ENCODE measurements around the gene ZNF772.
"Not testable (repeated sequence)": the region's sequence is repeated elsewhere in the genome, so short reads cannot be mapped to it uniquely, and the experiment has no call there.

Gene ZNF772

DNA sequence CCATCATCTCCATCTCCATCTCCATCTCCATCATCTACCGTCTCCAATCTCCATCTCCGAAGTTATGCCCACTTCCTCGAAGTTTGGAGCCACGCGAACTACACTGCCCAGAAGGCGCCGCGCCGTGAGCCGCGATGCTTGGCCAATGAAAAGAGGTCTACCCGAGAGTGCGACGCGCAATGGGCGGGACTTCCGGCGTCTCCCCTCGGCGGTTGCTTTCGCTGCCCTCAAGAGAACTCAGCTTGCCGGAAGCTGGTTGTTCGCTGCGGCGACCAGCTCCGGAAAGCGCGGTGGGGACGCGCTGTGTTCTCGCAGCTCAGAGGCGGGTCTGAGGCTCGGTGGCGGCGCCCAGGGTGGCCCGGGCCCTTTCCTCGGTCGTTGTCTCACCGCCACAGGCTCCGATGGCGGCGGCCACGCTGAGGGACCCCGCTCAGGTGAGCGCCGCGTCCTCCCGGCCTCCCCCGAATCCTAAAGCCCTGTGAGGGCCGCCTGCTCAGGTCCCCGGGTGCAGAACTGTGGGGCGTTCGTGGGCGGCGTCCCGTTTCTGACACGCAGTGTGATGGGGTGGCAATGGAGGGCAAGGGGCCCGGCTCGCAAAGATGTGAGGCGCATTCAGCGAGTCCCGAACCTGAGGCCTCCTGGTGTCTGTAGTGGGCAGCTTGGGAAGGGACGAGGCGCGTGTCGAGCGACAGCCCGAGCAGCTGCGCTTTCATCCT is 22.5 kb upstream of the ZNF772 start, which contains the start of gene ZNF773:
Gene ZNF773 (plus strand): TSS at position 259 of the 716 bp plus-strand sequence. CDS start 143 bp downstream, at position 402.
- H3K27me3 ChIP-seq (replicated peaks in 2 of 5; ENCODE audit: control insufficient read depth in 4 of 5, insufficient read depth in 5 of 5, low read length in 4 of 5); H3K4me1 ChIP-seq (ENCODE audit: control extremely low read depth in 1 of 4, control insufficient read depth in 4 of 4, insufficient read depth in 4 of 4, low read length in 3 of 4): not testable (repeated sequence)
- DNase-seq = peak; percentile 99
- ChIA-PET CTCF (interaction anchor here (1.6 kb wide), 1 partner anchor 19 kb away, joined by 3 read pairs; no protein-coding TSS in a partner anchor), POLR2A (interaction anchor here (0.6 to 0.7 kb wide), 2 partner anchors 83 to 683 kb away, joined by 3 read pairs; partner anchors contain the start of gene ZNF274)
- peak within 1 kb of the TSS; percentile 46 to 76 for H3K27ac ChIP-seq (ENCODE audit: insufficient read depth in 1 of 2, low read depth in 1 of 2, low read length in 2 of 2, poor library complexity in 1 of 2, severe bottlenecking in 2 of 2)
- H3K4me3 ChIP-seq (ENCODE audit: control insufficient read depth in 1 of 7, extremely low read depth in 1 of 7, insufficient read depth in 4 of 7, low read depth in 2 of 7, low read length in 6 of 7) = peak within 1 kb of the TSS; percentile 47 to 78 (median 72)
- peaks cover 9 to 33% (median 23%) of the 10 kb centered on the region in 5 experiments for H3K9me3 ChIP-seq (ENCODE audit: control extremely low read depth in 1 of 5, control insufficient read depth in 4 of 5, insufficient read depth in 2 of 5, low read depth in 1 of 5, low read length in 4 of 5)
- H3K36me3 ChIP-seq (ENCODE audit: control insufficient read depth in 4 of 4, insufficient read depth in 4 of 4, low read length in 3 of 4) = peaks cover 15 to 31% (median 22%) of the 10 kb centered on the region in 4 experiments
- under 1% methylated on average over 42 of the region's 69 CpGs for WGBS (ENCODE audit: insufficient coverage)

DNA sequence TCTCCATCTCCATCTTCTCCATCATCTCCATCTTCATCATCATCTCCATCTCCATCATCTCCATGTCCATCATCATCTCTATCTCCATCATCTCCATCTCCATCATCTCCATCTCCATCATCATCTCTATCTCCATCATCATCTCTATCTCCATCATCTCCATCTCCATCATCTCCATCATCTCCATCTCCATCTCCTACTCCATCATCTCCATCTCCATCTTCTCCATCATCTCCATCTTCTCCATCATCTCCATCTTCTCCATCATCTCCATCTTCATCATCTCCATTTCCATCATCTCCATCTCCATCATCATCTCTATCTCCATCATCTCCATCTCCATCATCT is 21.9 kb upstream of the ZNF772 start:
- H3K27ac ChIP-seq (ENCODE audit: insufficient read depth in 1 of 2, low read depth in 1 of 2, low read length in 2 of 2, poor library complexity in 1 of 2, severe bottlenecking in 2 of 2); H3K4me1 ChIP-seq (ENCODE audit: control extremely low read depth in 1 of 4, control insufficient read depth in 4 of 4, insufficient read depth in 4 of 4, low read length in 3 of 4); CTCF ChIA-PET; H3K27me3 ChIP-seq (replicated peaks in 2 of 5; ENCODE audit: control insufficient read depth in 4 of 5, insufficient read depth in 5 of 5, low read length in 4 of 5): not testable (repeated sequence)
- H3K36me3 ChIP-seq (ENCODE audit: control insufficient read depth in 4 of 4, insufficient read depth in 4 of 4, low read length in 3 of 4) = peaks cover 17 to 31% (median 19%) of the 10 kb centered on the region in 4 experiments
- POLR2A ChIA-PET = interaction anchor here (0.7 kb wide), 1 partner anchor 84 kb away, joined by 3 read pairs; no protein-coding TSS in a partner anchor
- peaks cover 11 to 31% (median 21%) of the 10 kb centered on the region in 5 experiments for H3K9me3 ChIP-seq (ENCODE audit: control extremely low read depth in 1 of 5, control insufficient read depth in 4 of 5, insufficient read depth in 2 of 5, low read depth in 1 of 5, low read length in 4 of 5)
- peak overlapping the region in 2 of 7 experiments; percentile 74 to 78 for H3K4me3 ChIP-seq (ENCODE audit: control insufficient read depth in 1 of 7, extremely low read depth in 1 of 7, insufficient read depth in 4 of 7, low read depth in 2 of 7, low read length in 6 of 7)
- DNase-seq = peak in 2 of 3 donors; percentile 9 to 31

- not testable (repeated sequence) for H3K4me1 ChIP-seq (ENCODE audit: control extremely low read depth in 1 of 4, control insufficient read depth in 4 of 4, insufficient read depth in 4 of 4, low read length in 3 of 4); H3K27ac ChIP-seq (ENCODE audit: insufficient read depth in 1 of 2, low read depth in 1 of 2, low read length in 2 of 2, poor library complexity in 1 of 2, severe bottlenecking in 2 of 2)
These were observed 10.9 kb upstream of the ZNF772 start for GRCh38 chr19:57488299-57488644.

GRCh38 chr19:57487477-57488298 is 10.3 kb upstream of the ZNF772 start, which contains the start of gene ZNF419:
Gene ZNF419 (plus strand): TSS chr19:57487750. CDS start chr19:57487951, 201 bp downstream.
- CTCF ChIA-PET = not testable (repeated sequence)

More at GRCh38 chr19:57488299-57488644, 10.9 kb upstream of the ZNF772 start:
- H3K27me3 ChIP-seq (replicated peaks in 2 of 5; ENCODE audit: control insufficient read depth in 4 of 5, insufficient read depth in 5 of 5, low read length in 4 of 5); POLR2A ChIA-PET; CTCF ChIA-PET; DNase-seq: not testable (repeated sequence)
- WGBS (ENCODE audit: insufficient coverage) = no CpG with 5 or more reads among the region's 1 CpG
- H3K4me3 ChIP-seq (ENCODE audit: control insufficient read depth in 1 of 7, extremely low read depth in 1 of 7, insufficient read depth in 4 of 7, low read depth in 2 of 7, low read length in 6 of 7) = peak overlapping the region in 6 of 7 experiments; percentile 29 to 68 (median 42)
- H3K9me3 ChIP-seq (ENCODE audit: control extremely low read depth in 1 of 5, control insufficient read depth in 4 of 5, insufficient read depth in 2 of 5, low read depth in 1 of 5, low read length in 4 of 5) = peaks cover 2 to 31% (median 19%) of the 10 kb centered on the region in 5 experiments
- H3K36me3 ChIP-seq (ENCODE audit: control insufficient read depth in 4 of 4, insufficient read depth in 4 of 4, low read length in 3 of 4) = peaks cover 11 to 32% (median 25%) of the 10 kb centered on the region in 4 experiments

GRCh38 chr19:57473646-57474045 is 3.7 kb downstream of the ZNF772 start:
- H3K4me1 ChIP-seq (ENCODE audit: control extremely low read depth in 1 of 4, control insufficient read depth in 4 of 4, insufficient read depth in 4 of 4, low read length in 3 of 4) = peaks cover 0 to 8% (median 5%) of the 10 kb centered on the region in 4 experiments
- H3K27me3 ChIP-seq (replicated peaks in 2 of 5; ENCODE audit: control insufficient read depth in 4 of 5, insufficient read depth in 5 of 5, low read length in 4 of 5) = no peaks in the 10 kb centered on the region
- peak overlapping the region in 1 of 7 experiments; percentile 17 for H3K4me3 ChIP-seq (ENCODE audit: control insufficient read depth in 1 of 7, extremely low read depth in 1 of 7, insufficient read depth in 4 of 7, low read depth in 2 of 7, low read length in 6 of 7)
- peaks cover 34 to 73% (median 54%) of the 10 kb centered on the region in 5 experiments for H3K9me3 ChIP-seq (ENCODE audit: control extremely low read depth in 1 of 5, control insufficient read depth in 4 of 5, insufficient read depth in 2 of 5, low read depth in 1 of 5, low read length in 4 of 5)
- CTCF ChIA-PET = no interaction called here
- DNase-seq = peak in 2 of 3 donors; percentile 29 to 56
- POLR2A ChIA-PET = no interaction called here
- no peak overlapping the region for H3K27ac ChIP-seq (ENCODE audit: insufficient read depth in 1 of 2, low read depth in 1 of 2, low read length in 2 of 2, poor library complexity in 1 of 2, severe bottlenecking in 2 of 2)
- 86% methylated on average over 3 of the region's 4 CpGs for WGBS (ENCODE audit: insufficient coverage)
- H3K36me3 ChIP-seq (ENCODE audit: control insufficient read depth in 4 of 4, insufficient read depth in 4 of 4, low read length in 3 of 4) = peaks cover 24 to 67% (median 47%) of the 10 kb centered on the region in 4 experiments

More at GRCh38 chr19:57487477-57488298, 10.3 kb upstream of the ZNF772 start, which contains the start of gene ZNF419:
- DNase-seq = peak; percentile 87 to 92 (median 91)
- Histone ChIP-seq H3K4me3 (ENCODE audit: control insufficient read depth in 1 of 7, extremely low read depth in 1 of 7, insufficient read depth in 4 of 7, low read depth in 2 of 7, low read length in 6 of 7) (peak within 1 kb of the TSS; percentile 73 to 97 (median 89)), H3K36me3 (ENCODE audit: control insufficient read depth in 4 of 4, insufficient read depth in 4 of 4, low read length in 3 of 4) (peaks cover 9 to 26% (median 19%) of the 10 kb centered on the region in 4 experiments), H3K9me3 (ENCODE audit: control extremely low read depth in 1 of 5, control insufficient read depth in 4 of 5, insufficient read depth in 2 of 5, low read depth in 1 of 5, low read length in 4 of 5) (peaks cover 2 to 27% (median 14%) of the 10 kb centered on the region in 5 experiments), H3K27ac (ENCODE audit: insufficient read depth in 1 of 2, low read depth in 1 of 2, low read length in 2 of 2, poor library complexity in 1 of 2, severe bottlenecking in 2 of 2) (peak within 1 kb of the TSS; percentile 79 to 85)
- H3K27me3 ChIP-seq (replicated peaks in 2 of 5; ENCODE audit: control insufficient read depth in 4 of 5, insufficient read depth in 5 of 5, low read length in 4 of 5); H3K4me1 ChIP-seq (ENCODE audit: control extremely low read depth in 1 of 4, control insufficient read depth in 4 of 4, insufficient read depth in 4 of 4, low read length in 3 of 4): not testable (repeated sequence)
- POLR2A ChIA-PET = interaction anchor here (0.6 kb wide), 1 partner anchor 70 kb away, joined by 3 read pairs; no protein-coding TSS in a partner anchor
- 0% methylated on average over 42 of the region's 69 CpGs for WGBS (ENCODE audit: insufficient coverage)

DNA sequence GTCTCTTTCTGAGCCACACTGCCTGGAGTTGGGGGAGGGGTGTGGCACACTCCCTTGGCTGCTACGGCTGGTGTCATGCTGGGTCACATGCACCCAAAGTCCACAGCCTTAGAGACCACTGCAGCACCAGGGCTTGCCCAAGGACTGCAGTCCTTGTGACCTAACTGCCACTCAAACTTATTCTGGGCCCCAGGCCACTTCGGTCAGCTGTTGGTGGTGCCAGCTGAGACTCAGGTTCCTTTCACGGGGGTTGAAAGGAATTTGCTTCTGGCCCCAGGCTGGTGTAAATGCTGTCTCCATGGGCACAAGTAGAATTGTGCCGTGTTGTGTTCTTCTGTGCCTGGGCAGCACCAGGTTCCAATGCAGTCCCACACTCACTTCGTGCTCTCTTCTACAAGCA is 10.9 kb downstream of the ZNF772 start:
- WGBS (ENCODE audit: insufficient coverage) = 100% methylated on average over 5 of the region's 5 CpGs
- Histone ChIP-seq H3K4me3 (ENCODE audit: control insufficient read depth in 1 of 7, extremely low read depth in 1 of 7, insufficient read depth in 4 of 7, low read depth in 2 of 7, low read length in 6 of 7) (peak overlapping the region in 1 of 7 experiments; percentile 11), H3K4me1 (ENCODE audit: control extremely low read depth in 1 of 4, control insufficient read depth in 4 of 4, insufficient read depth in 4 of 4, low read length in 3 of 4) (no peaks in the 10 kb centered on the region), H3K36me3 (ENCODE audit: control insufficient read depth in 4 of 4, insufficient read depth in 4 of 4, low read length in 3 of 4) (peaks cover 6 to 35% (median 8%) of the 10 kb centered on the region in 4 experiments), H3K27ac (ENCODE audit: insufficient read depth in 1 of 2, low read depth in 1 of 2, low read length in 2 of 2, poor library complexity in 1 of 2, severe bottlenecking in 2 of 2) (no peak overlapping the region), H3K27me3 (replicated peaks in 2 of 5; ENCODE audit: control insufficient read depth in 4 of 5, insufficient read depth in 5 of 5, low read length in 4 of 5) (no peaks in the 10 kb centered on the region), H3K9me3 (ENCODE audit: control extremely low read depth in 1 of 5, control insufficient read depth in 4 of 5, insufficient read depth in 2 of 5, low read depth in 1 of 5, low read length in 4 of 5) (peaks cover 26 to 62% (median 36%) of the 10 kb centered on the region in 5 experiments)
- DNase-seq = no peak
- POLR2A ChIA-PET = no interaction called here
- CTCF ChIA-PET = interaction anchor here (1.3 kb wide), 1 partner anchor 16 kb away, joined by 3 read pairs; no protein-coding TSS in a partner anchor

Measured in common myeloid progenitor, CD34-positive (primary cell).